PC-3 (cell line): ENCODE results near the gene TRDN. TPM values are rescaled to one million over a fixed set of nuclear protein-coding genes. Genes with fewer than 3 reads are reported as not detected.
"Not testable (repeated sequence)": the region's sequence is repeated elsewhere in the genome, so short reads cannot be mapped to it uniquely, and the experiment has no call there.

Source experiments
- ATAC-seq: fragments of 200-7000 bp; cut with Tn5 transposase; 2 replicates; pipeline ENCODE4 v1.9.1; 2020; ENCODE audit warnings: mild to moderate bottlenecking, moderate library complexity
- BruUV-seq: library from RNA; stranded (reverse); fragments of 400-500 nt; replicated peaks from 2 replicates; lab custom pipeline; 2021; lab: Mats Ljungman, UMichigan
- CTCF ChIA-PET: fragments of 300-600 bp; sonication (Branson Sonifier 250); formaldehyde crosslinking; loops from one replicate; lab custom pipeline; 2022; ENCODE audit warnings: antibody characterized with exemption; lab: Charles Lee
- POLR2A ChIA-PET: fragments of 300-600 bp; sonication (Branson Sonifier 250); formaldehyde crosslinking; loops from one replicate; lab custom pipeline; 2022; ENCODE audit warnings: antibody characterized with exemption; ENCODE audit not compliant: unreplicated experiment; lab: Charles Lee
- DNase-seq: peaks from one replicate; pipeline ENCODE4 v3.0.0-alpha.2; 2015
- H2AFZ ChIP-seq: fragments of 300-600 bp; sonication (generic); 2 replicates; pipeline ENCODE4 v1.6.0; 2016; ENCODE audit warnings: antibody characterized with exemption, low read length
- H3F3A ChIP-seq: fragments of 300-600 bp; sonication (generic); one replicate; pipeline ENCODE4 v1.6.0; 2017; ENCODE audit warnings: antibody characterized with exemption, low read length, control low read depth, mild to moderate bottlenecking; ENCODE audit not compliant: unreplicated experiment
- H3K27ac ChIP-seq: fragments of 300-600 bp; sonication (generic); 2 replicates; pipeline ENCODE4 v1.5.1; 2016; ENCODE audit warnings: mild to moderate bottlenecking, low read length
- H3K27me3 ChIP-seq: fragments of 300-600 bp; sonication (generic); 2 replicates; pipeline ENCODE4 v1.6.1; 2016; ENCODE audit warnings: low read length, mixed read lengths
- H3K36me3 ChIP-seq: fragments of 300-600 bp; sonication (generic); 2 replicates; pipeline ENCODE4 v1.6.1; 2016; ENCODE audit warnings: low read depth, mixed run types, low read length, mixed read lengths
- H3K4me1 ChIP-seq: fragments of 300-600 bp; sonication (generic); 2 replicates; pipeline ENCODE4 v1.5.1; 2016; ENCODE audit warnings: low read length; ENCODE audit not compliant: insufficient read depth
- H3K4me2 ChIP-seq: fragments of 300-600 bp; sonication (generic); 2 replicates; pipeline ENCODE4 v1.6.0; 2016; ENCODE audit warnings: low read length
- H3K4me3 ChIP-seq: fragments of 300-600 bp; sonication (generic); 2 replicates; pipeline ENCODE4 v1.5.1; 2016; ENCODE audit warnings: mild to moderate bottlenecking, low read length, mixed read lengths
- H3K79me2 ChIP-seq: fragments of 300-600 bp; sonication (generic); 2 replicates; pipeline ENCODE4 v1.6.1; 2017; ENCODE audit warnings: low read length, mixed read lengths
- H3K9ac ChIP-seq: fragments of 300-600 bp; sonication (generic); 2 replicates; pipeline ENCODE4 v1.6.0; 2016; ENCODE audit warnings: mild to moderate bottlenecking, low read length
- H3K9me2 ChIP-seq: fragments of 300-600 bp; sonication (generic); replicated peaks from 2 replicates; pipeline ENCODE4 v1.6.1; 2016; ENCODE audit warnings: mixed run types, low read length, mixed read lengths
- H3K9me3 ChIP-seq: fragments of 300-600 bp; sonication (generic); 2 replicates; pipeline ENCODE4 v1.6.1; 2016; ENCODE audit warnings: low read length, mixed read lengths
- H4K20me1 ChIP-seq: fragments of 300-600 bp; sonication (generic); 2 replicates; pipeline ENCODE4 v1.6.1; 2016; ENCODE audit warnings: low read length, mixed read lengths
- EZH2 ChIP-seq: fragments of 300-600 bp; sonication (generic); IDR thresholded peaks from one replicate; pipeline ENCODE4 v1.6.1; 2017; ENCODE audit warnings: antibody characterized with exemption, mild to moderate bottlenecking, low read length; ENCODE audit not compliant: unreplicated experiment
- EZH2phosphoT487 ChIP-seq: fragments of 300-600 bp; sonication (generic); IDR thresholded peaks from 2 replicates; pipeline ENCODE4 v1.6.1; 2018; ENCODE audit warnings: mild to moderate bottlenecking, antibody characterized with exemption, low read length, borderline replicate concordance
- intact Hi-C: fragments of 100-400 bp; cut with micrococcal nuclease; formaldehyde crosslinking; loops from 2 replicates; pipeline ENCODE4 v1.9.0; 2023
- total RNA-seq: library from RNA; depleted of rRNA; stranded (reverse); fragments of >200 nt; gene quantifications from 2 replicates; pipeline ENCODE4 v1.2.3, GENCODE V29; 2014
- TF ChIP-seq, protein P1 (sequence below): fragments of 300-600 bp; sonication (generic); conservative IDR thresholded peaks from 2 replicates; pipeline ENCODE4 v1.5.1; 2017; ENCODE audit warnings: antibody characterized with exemption, low read depth, mild to moderate bottlenecking, low read length

The TRDN gene
- total RNA-seq, 1 experiment from 2014 or later: not detected

DNA sequence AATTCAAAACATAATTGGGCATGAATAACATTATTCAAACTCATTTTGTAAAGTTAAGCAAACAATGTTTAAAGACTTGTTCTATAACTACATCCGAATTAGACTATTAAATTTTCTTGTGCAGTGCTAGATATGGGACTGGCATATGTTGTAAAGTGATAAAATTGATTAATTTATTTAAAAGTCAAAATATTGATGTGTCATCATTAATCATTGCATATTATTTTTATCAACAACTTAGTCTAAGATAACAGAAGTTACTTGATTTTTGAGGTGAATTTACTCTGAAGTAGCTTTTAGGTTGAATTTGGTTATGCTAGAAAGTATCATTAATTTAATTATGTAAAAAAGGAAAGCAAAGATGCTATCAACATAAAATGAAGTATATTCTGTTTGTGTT is 396.1 kb downstream of the TRDN start:
- no peaks in the 10 kb centered on the region for H3K9me3 ChIP-seq
- H3K27me3 ChIP-seq: no peaks in the 10 kb centered on the region
- DNase-seq (no peak), ATAC-seq (no peak)
- intact Hi-C loops: no loop called here
- no peak overlapping the region for H2AFZ ChIP-seq
- BruUV-seq: no TSS peak
- H4K20me1 ChIP-seq: no peaks in the 10 kb centered on the region
- H3K4me3 ChIP-seq: no peak overlapping the region
- no peak overlapping the region for H3K9ac ChIP-seq
- ChIA-PET POLR2A (no interaction called here), CTCF (no interaction called here)
- TF ChIP-seq, protein P1, sequence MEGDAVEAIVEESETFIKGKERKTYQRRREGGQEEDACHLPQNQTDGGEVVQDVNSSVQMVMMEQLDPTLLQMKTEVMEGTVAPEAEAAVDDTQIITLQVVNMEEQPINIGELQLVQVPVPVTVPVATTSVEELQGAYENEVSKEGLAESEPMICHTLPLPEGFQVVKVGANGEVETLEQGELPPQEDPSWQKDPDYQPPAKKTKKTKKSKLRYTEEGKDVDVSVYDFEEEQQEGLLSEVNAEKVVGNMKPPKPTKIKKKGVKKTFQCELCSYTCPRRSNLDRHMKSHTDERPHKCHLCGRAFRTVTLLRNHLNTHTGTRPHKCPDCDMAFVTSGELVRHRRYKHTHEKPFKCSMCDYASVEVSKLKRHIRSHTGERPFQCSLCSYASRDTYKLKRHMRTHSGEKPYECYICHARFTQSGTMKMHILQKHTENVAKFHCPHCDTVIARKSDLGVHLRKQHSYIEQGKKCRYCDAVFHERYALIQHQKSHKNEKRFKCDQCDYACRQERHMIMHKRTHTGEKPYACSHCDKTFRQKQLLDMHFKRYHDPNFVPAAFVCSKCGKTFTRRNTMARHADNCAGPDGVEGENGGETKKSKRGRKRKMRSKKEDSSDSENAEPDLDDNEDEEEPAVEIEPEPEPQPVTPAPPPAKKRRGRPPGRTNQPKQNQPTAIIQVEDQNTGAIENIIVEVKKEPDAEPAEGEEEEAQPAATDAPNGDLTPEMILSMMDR: no peak
- TF ChIP-seq EZH2phosphoT487 (no peak), EZH2 (no peak)
- no peak overlapping the region for H3K27ac ChIP-seq
- no peak overlapping the region for H3K4me2 ChIP-seq
- H3K4me1 ChIP-seq: no peaks in the 10 kb centered on the region
- H3K9me2 ChIP-seq: no peaks in the 10 kb centered on the region
- no peaks in the 10 kb centered on the region for H3K36me3 ChIP-seq
- no peaks in the 10 kb centered on the region for H3K79me2 ChIP-seq
- no peaks in the 10 kb centered on the region for H3F3A ChIP-seq

DNA sequence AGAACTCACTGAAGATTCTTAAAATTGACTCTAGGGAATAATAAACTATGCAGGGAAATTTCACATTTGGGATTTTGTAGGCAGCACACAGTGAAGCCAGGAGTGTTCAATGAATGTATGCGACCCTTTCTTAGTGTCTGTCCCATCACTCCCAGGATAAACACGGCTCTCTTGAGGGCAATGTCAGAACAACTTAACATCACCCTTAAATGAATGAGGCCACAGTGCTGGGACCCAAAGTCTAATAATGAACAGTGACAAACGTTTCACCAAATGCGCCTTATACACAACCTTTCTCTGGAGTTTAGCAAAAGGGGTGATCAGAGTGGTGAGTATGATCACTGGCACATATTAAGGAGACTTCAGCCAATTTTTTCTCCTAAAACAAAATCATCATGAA is 403.4 kb downstream of the TRDN start:
- ATAC-seq: no peak
- Histone ChIP-seq H3K4me3 (no peak overlapping the region), H3K27ac (no peak overlapping the region), H2AFZ (no peak overlapping the region), H3K4me2 (no peak overlapping the region), H3K9ac (no peak overlapping the region), H3K9me3 (no peaks in the 10 kb centered on the region), H4K20me1 (no peaks in the 10 kb centered on the region), H3K9me2 (no peaks in the 10 kb centered on the region), H3K27me3 (0 out of 2 replicates have a peak, but pooled peaks cover 6% of the 10 kb centered on the region), H3K36me3 (no peaks in the 10 kb centered on the region), H3F3A (no peaks in the 10 kb centered on the region), H3K79me2 (no peaks in the 10 kb centered on the region), H3K4me1 (no peaks in the 10 kb centered on the region)
- intact Hi-C loops: no loop called here
- TF ChIP-seq EZH2phosphoT487: no peak
- TF ChIP-seq EZH2: no peak
- TF ChIP-seq, protein P1: no peak
- POLR2A ChIA-PET: no interaction called here
- CTCF ChIA-PET: no interaction called here
- BruUV-seq: no TSS peak
- DNase-seq: no peak

DNA sequence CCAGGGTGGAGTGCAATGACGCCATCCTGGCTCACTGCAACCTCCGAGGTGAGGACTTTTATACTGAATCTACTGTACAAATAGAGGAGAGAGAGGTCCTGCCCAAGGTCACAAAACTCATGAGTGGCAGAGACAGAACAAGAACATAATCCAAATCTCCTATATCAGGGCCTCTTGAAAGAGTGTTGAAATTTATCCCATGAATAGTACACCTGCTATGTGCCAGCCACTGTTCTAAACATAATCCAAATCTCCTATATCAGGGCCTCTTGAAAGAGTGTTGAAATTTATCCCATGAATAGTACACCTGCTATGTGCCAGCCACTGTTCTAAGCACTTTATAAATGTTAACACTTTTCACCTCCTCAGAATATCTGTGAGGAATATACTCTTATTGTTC is 409.0 kb downstream of the TRDN start:
- H4K20me1 ChIP-seq, H3K9me3 ChIP-seq, H3K4me2 ChIP-seq, H3F3A ChIP-seq, BruUV-seq, H3K36me3 ChIP-seq, H3K27ac ChIP-seq, H3K27me3 ChIP-seq, POLR2A ChIA-PET, CTCF ChIA-PET, H3K79me2 ChIP-seq, H3K4me3 ChIP-seq, H3K4me1 ChIP-seq, DNase-seq, H2AFZ ChIP-seq, H3K9ac ChIP-seq, intact Hi-C loops, ATAC-seq, H3K9me2 ChIP-seq: not testable (repeated sequence)
